Duodenal mucosa (tissue), 2 donors: ENCODE data around the gene CPNE9.
"Not testable (repeated sequence)": the region's sequence is repeated elsewhere in the genome, so short reads cannot be mapped to it uniquely, and the experiment has no call there.

Experiments
- H3K27ac ChIP-seq: one replicate; pipeline ENCODE4 v1.7.0; 2013; ENCODE audit warnings: low read depth, low read length
- H3K27me3 ChIP-seq, 2 donors: one replicate each; pipeline ENCODE4 v1.7.0; 2013; ENCODE audit warnings: low read length in 2 of 2, control low read depth in 1 of 2; ENCODE audit not compliant: insufficient read depth in 2 of 2, control insufficient read depth in 1 of 2
- H3K36me3 ChIP-seq, 2 donors: one replicate each; pipeline ENCODE4 v1.7.0; 2013; ENCODE audit warnings: low read length in 2 of 2, control low read depth in 1 of 2; ENCODE audit not compliant: insufficient read depth in 2 of 2, control insufficient read depth in 1 of 2
- H3K4me1 ChIP-seq, 2 donors: one replicate each; pipeline ENCODE4 v1.7.0; 2013; ENCODE audit warnings: low read length in 2 of 2, control low read depth in 1 of 2; ENCODE audit not compliant: insufficient read depth in 2 of 2, control insufficient read depth in 1 of 2
- H3K4me3 ChIP-seq, 2 donors: one replicate each; pipeline ENCODE4 v1.7.0; 2013; ENCODE audit warnings: low read length in 2 of 2, low read depth in 1 of 2
- H3K9ac ChIP-seq, 2 donors: one replicate each; pipeline ENCODE4 v1.7.0; 2013; ENCODE audit warnings: low read length in 2 of 2, low read depth in 1 of 2
- H3K9me3 ChIP-seq, 2 donors: one replicate each; pipeline ENCODE4 v1.7.0; 2013; ENCODE audit warnings: low read length in 2 of 2, control low read depth in 1 of 2; ENCODE audit not compliant: control insufficient read depth in 1 of 2

The CPNE9 gene

GRCh38 chr3:9769426-9770275 is 66.0 kb downstream of the CPNE9 start, which contains the start of gene CAMK1:
CAMK1 (minus strand) TSS chr3:9769947; CDS start chr3:9767749, 2,198 bp downstream.
- Histone ChIP-seq H3K4me1 (peaks cover 32 to 33% of the 10 kb centered on the region in 2 donors), H3K27ac (peak within 1 kb of the TSS; percentile 53)

GRCh38 chr3:9770276-9770812 is 66.7 kb downstream of the CPNE9 start:
- H3K36me3 ChIP-seq, result peaks cover 0 to 5% of the 10 kb centered on the region in 2 donors
- peaks cover 32 to 33% of the 10 kb centered on the region in 2 donors for H3K4me1 ChIP-seq
- H3K9ac ChIP-seq, result peak overlapping the region; percentile 84 to 86
- no peaks in the 10 kb centered on the region for H3K27me3 ChIP-seq
- no peaks in the 10 kb centered on the region for H3K9me3 ChIP-seq
- peak overlapping the region; percentile 53 for H3K27ac ChIP-seq
- peak overlapping the region; percentile 76 to 83 for H3K4me3 ChIP-seq

More at GRCh38 chr3:9769426-9770275, 66.0 kb downstream of the CPNE9 start, which contains the start of gene CAMK1:
- Histone ChIP-seq H3K4me3 (peak within 1 kb of the TSS; percentile 76 to 83), H3K9ac (peak within 1 kb of the TSS; percentile 84 to 86), H3K9me3 (no peaks in the 10 kb centered on the region), H3K36me3 (peaks cover 0 to 7% of the 10 kb centered on the region in 2 donors), H3K27me3 (no peaks in the 10 kb centered on the region)

DNA sequence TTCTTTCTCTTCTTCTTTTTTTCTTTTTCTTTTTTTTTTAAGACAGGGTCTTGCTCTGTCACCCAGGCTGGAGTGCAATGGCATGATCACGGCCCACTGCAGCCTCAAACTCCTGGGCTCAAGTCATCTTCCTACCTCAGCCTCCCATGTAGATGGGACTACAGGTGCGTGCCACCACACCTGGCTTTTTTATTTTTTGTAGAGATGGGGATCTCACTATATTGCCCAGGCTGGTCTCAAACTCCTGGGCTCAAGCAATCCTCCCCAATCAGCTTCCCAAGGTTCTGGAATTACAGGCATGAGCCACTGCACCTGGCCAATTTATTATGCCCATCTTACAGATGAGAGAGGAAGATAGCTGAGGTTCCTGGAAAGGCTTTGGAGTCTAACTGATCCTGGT is 67.4 kb downstream of the CPNE9 start:
- H3K36me3 ChIP-seq, H3K27ac ChIP-seq, H3K4me3 ChIP-seq, H3K9ac ChIP-seq, H3K9me3 ChIP-seq, H3K27me3 ChIP-seq: not testable (repeated sequence)
- H3K4me1 ChIP-seq, result peaks cover 32 to 33% of the 10 kb centered on the region in 2 donors

- peaks cover 2 to 7% of the 10 kb centered on the region in 2 donors for H3K36me3 ChIP-seq
- no peaks in the 10 kb centered on the region for H3K9me3 ChIP-seq
- peaks cover 43 to 45% of the 10 kb centered on the region in 2 donors for H3K4me1 ChIP-seq
- no peak overlapping the region for H3K27ac ChIP-seq
- no peak overlapping the region for H3K4me3 ChIP-seq
- no peaks in the 10 kb centered on the region for H3K27me3 ChIP-seq
- no peak overlapping the region for H3K9ac ChIP-seq
Observed at GRCh38 chr3:9776896-9777693, 73.5 kb downstream of the CPNE9 start.

DNA sequence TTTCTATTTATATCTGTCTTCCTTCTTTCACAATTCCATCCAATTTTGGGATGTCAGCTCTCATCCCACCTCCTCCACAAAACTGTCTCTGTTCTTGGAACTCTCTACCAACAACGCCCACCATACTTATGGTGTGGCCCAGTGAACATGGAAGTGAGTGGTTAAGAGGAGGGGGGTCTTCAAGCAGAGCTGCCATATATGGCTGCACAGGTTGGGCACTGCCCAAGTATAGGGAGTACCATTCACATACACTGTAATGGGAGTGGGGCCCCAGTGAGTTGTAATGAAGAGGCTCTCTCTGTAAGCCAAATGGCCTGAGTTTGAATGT is 74.0 kb downstream of the CPNE9 start:
- Histone ChIP-seq H3K4me1 (peaks cover 43 to 45% of the 10 kb centered on the region in 2 donors), H3K36me3 (peaks cover 8 to 12% of the 10 kb centered on the region in 2 donors), H3K27ac (no peak overlapping the region), H3K9me3 (no peaks in the 10 kb centered on the region), H3K27me3 (no peaks in the 10 kb centered on the region), H3K4me3 (no peak overlapping the region), H3K9ac (no peak overlapping the region)

DNA sequence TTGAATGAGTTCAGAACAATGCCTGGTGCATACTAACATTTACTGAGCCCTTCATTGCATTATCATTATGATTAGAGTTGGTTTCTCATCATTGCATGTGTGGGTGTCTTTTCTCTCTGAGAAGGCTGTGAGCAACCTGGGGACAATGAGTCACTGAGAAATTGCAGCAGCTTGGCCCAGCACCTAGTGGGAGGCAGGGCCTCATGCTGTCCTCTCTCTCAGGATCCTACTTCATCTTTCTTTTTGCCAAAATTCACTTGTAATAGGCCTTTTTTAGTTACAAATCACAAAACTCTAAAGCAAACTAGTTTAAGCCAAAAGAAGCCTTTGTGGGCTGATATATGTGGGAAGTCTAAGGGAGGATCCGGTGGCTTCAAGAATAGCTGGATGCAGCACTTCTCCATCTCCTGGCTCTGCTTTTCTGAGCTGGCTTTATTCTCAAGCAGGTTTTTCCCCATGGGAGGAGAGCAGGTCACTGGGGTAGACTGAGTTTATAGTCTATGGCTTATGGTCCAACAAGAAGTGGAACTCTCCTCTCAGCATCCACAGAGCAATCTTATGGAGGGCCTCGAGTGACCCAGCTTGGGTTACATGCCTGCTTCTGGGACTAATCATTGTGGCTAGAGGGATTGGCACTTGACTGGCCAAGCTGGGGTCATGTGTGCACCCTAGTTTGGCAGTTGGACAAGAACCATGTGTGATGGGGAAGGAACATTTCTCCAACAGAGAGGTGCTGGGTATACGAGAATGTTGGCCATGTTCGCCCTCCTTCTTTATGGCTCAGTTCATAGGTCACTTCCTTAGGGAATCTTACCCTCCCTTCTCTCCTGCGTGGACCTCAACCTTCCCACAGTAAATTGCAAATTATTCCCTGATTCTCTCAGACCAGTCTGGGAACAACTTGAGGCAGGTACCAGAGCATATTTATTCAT is 74.8 kb downstream of the CPNE9 start:
- H3K9ac ChIP-seq, result peak overlapping the region in 1 of 2 donors; percentile 10
- no peak overlapping the region for H3K27ac ChIP-seq
- no peaks in the 10 kb centered on the region for H3K9me3 ChIP-seq
- no peaks in the 10 kb centered on the region for H3K27me3 ChIP-seq
- peaks cover 43 to 45% of the 10 kb centered on the region in 2 donors for H3K4me1 ChIP-seq
- peaks cover 10 to 12% of the 10 kb centered on the region in 2 donors for H3K36me3 ChIP-seq
- H3K4me3 ChIP-seq, result peak overlapping the region in 1 of 2 donors; percentile 1

GRCh38 chr3:9779075-9779593 is 75.5 kb downstream of the CPNE9 start:
- H3K4me1 ChIP-seq, result peaks cover 43 to 45% of the 10 kb centered on the region in 2 donors
- peaks cover 10 to 18% of the 10 kb centered on the region in 2 donors for H3K36me3 ChIP-seq
- peak overlapping the region; percentile 15 for H3K27ac ChIP-seq
- H3K9ac ChIP-seq, result peak overlapping the region in 1 of 2 donors; percentile 10
- H3K4me3 ChIP-seq, result peak overlapping the region in 1 of 2 donors; percentile 1
- no peaks in the 10 kb centered on the region for H3K9me3 ChIP-seq
- no peaks in the 10 kb centered on the region for H3K27me3 ChIP-seq
